Liver (tissue), 9 donors: Measurements from ENCODE around the gene RNF31. TPM values are rescaled to one million over a fixed set of nuclear protein-coding genes. Genes with fewer than 3 reads are reported as not detected.

Source experiments
- DNase-seq: peaks from one replicate; pipeline ENCODE4 v3.0.0-alpha.2; 2017; ENCODE audit warnings: low spot score
- H3K27ac ChIP-seq, 2 donors: one replicate each; pipeline ENCODE4 v1.7.0; 2013; ENCODE audit warnings: inconsistent platforms in 2 of 2, low read length in 2 of 2, control low read depth in 1 of 2, low read depth in 1 of 2, mild to moderate bottlenecking in 1 of 2
- H3K27me3 ChIP-seq, 4 donors: one replicate each; pipeline versions ENCODE4 v1.6.1 to v1.7.0; 2013; ENCODE audit warnings: low read length in 3 of 4, inconsistent platforms in 1 of 4, mild to moderate bottlenecking in 1 of 4, moderate library complexity in 1 of 4; ENCODE audit not compliant: control insufficient read depth in 4 of 4, insufficient read depth in 4 of 4
- H3K36me3 ChIP-seq, 4 donors: one replicate each; pipeline versions ENCODE4 v1.6.1 to v1.7.0; 2013; ENCODE audit warnings: low read length in 3 of 4, mild to moderate bottlenecking in 3 of 4, low read depth in 1 of 4, moderate library complexity in 1 of 4; ENCODE audit not compliant: control insufficient read depth in 4 of 4, insufficient read depth in 3 of 4
- H3K4me1 ChIP-seq, 4 donors: one replicate each; pipeline versions ENCODE4 v1.6.1 to v1.7.0; 2013; ENCODE audit warnings: low read length in 3 of 4, mild to moderate bottlenecking in 3 of 4, moderate library complexity in 1 of 4; ENCODE audit not compliant: control insufficient read depth in 4 of 4, insufficient read depth in 4 of 4
- H3K4me3 ChIP-seq, 3 donors: one replicate each; pipeline versions ENCODE4 v1.6.1 to v1.7.0; 2013; ENCODE audit warnings: low read length in 3 of 3, control low read depth in 1 of 3, low read depth in 1 of 3, mild to moderate bottlenecking in 1 of 3
- H3K9ac ChIP-seq, 2 donors: one replicate each; pipeline ENCODE4 v1.7.0; 2013; ENCODE audit warnings: low read length in 2 of 2, mild to moderate bottlenecking in 2 of 2, moderate library complexity in 2 of 2, control low read depth in 1 of 2, low read depth in 1 of 2
- H3K9me3 ChIP-seq, 4 donors: one replicate each; pipeline versions ENCODE4 v1.6.1 to v1.7.0; 2013; ENCODE audit warnings: low read length in 3 of 4; ENCODE audit not compliant: control insufficient read depth in 4 of 4
- ATF3 ChIP-seq: IDR thresholded peaks from 2 replicates; pipeline ENCODE4 v1.6.1; 2016; ENCODE audit warnings: antibody characterized with exemption
- CTCF ChIP-seq: fragments of 150-350 bp; IDR thresholded peaks from 2 replicates; pipeline ENCODE4 v1.5.1; 2017; ENCODE audit warnings: improper control_type of control experiment, low read depth, low read length; ENCODE audit not compliant: missing input control
- EGR1 ChIP-seq, 2 donors: IDR thresholded peaks; 2 replicates each; pipeline ENCODE4 v1.6.1; 2016 to 2018; ENCODE audit warnings: antibody characterized with exemption in 2 of 2, low read depth in 2 of 2
- FOXA1 ChIP-seq: IDR thresholded peaks from 2 replicates; pipeline ENCODE4 v1.6.1; 2016; ENCODE audit warnings: antibody characterized with exemption
- FOXA2 ChIP-seq: IDR thresholded peaks from 2 replicates; pipeline ENCODE4 v1.6.1; 2016; ENCODE audit warnings: antibody characterized with exemption
- GABPA ChIP-seq, 2 donors: IDR thresholded peaks in 1 of 2; conservative IDR thresholded peaks in 1 of 2; 2 replicates each; pipeline ENCODE4 v1.6.1; 2016; ENCODE audit warnings: antibody characterized with exemption in 2 of 2, mild to moderate bottlenecking in 1 of 2, moderate library complexity in 1 of 2
- HNF4A ChIP-seq, 2 donors: conservative IDR thresholded peaks; 2 replicates each; pipeline ENCODE4 v1.6.1; 2016; ENCODE audit warnings: antibody characterized with exemption in 2 of 2, mild to moderate bottlenecking in 2 of 2
- HNF4G ChIP-seq: IDR thresholded peaks from 2 replicates; pipeline ENCODE4 v1.6.1; 2016; ENCODE audit warnings: antibody characterized with exemption
- JUND ChIP-seq, 2 donors: IDR thresholded peaks; 2 replicates each; pipeline ENCODE4 v1.6.1; 2016; ENCODE audit warnings: antibody characterized with exemption in 2 of 2
- MAX ChIP-seq: IDR thresholded peaks from 2 replicates; pipeline ENCODE4 v1.6.1; 2016; ENCODE audit warnings: antibody characterized with exemption
- NR2F2 ChIP-seq: IDR thresholded peaks from 2 replicates; pipeline ENCODE4 v1.6.1; 2016; ENCODE audit warnings: antibody characterized with exemption
- RAD21 ChIP-seq, 2 donors: IDR thresholded peaks; 2 replicates each; pipeline ENCODE4 v1.6.1; 2016; ENCODE audit warnings: antibody characterized with exemption in 2 of 2, mild to moderate bottlenecking in 2 of 2
- REST ChIP-seq: IDR thresholded peaks from 2 replicates; pipeline ENCODE4 v1.6.1; 2016; ENCODE audit warnings: antibody characterized with exemption, mild to moderate bottlenecking
- RXRA ChIP-seq, 2 donors: IDR thresholded peaks; 2 replicates each; pipeline ENCODE4 v1.6.1; 2017 to 2018; ENCODE audit warnings: antibody characterized with exemption in 2 of 2, mild to moderate bottlenecking in 1 of 2
- SP1 ChIP-seq: IDR thresholded peaks from 2 replicates; pipeline ENCODE4 v1.6.1; 2018; ENCODE audit warnings: antibody characterized with exemption, mild to moderate bottlenecking
- TAF1 ChIP-seq: conservative IDR thresholded peaks from 2 replicates; pipeline ENCODE4 v1.6.1; 2016; ENCODE audit warnings: antibody characterized with exemption, mild to moderate bottlenecking
- YY1 ChIP-seq: IDR thresholded peaks from 2 replicates; pipeline ENCODE4 v1.6.1; 2016; ENCODE audit warnings: antibody characterized with exemption, mild to moderate bottlenecking
- ZBTB33 ChIP-seq: IDR thresholded peaks from 2 replicates; pipeline ENCODE4 v1.6.1; 2016; ENCODE audit warnings: antibody characterized with exemption
- WGBS: extraction: QIAGEN DNeasy Blood & Tissue Kit; methylation state at CpG from one replicate; pipeline ENCODE4 v1.1.7; 2013; 5-methylcytosine and 5-hydroxymethylcytosine counted together
- polyA plus RNA-seq, 2 donors: library from polyadenylated mRNA; stranded (reverse) in 1 of 2; unstranded in 1 of 2; fragments of 200-250 nt in 1 of 2; fragments of >200 nt in 1 of 2; fragmentation: Nextera tagmentation in 1 of 2; extraction: Ambion mirVana in 1 of 2; gene quantifications; one replicate each; pipeline versions ENCODE4 v1.2.1 to v1.2.3, GENCODE V29; 2013 to 2015
- total RNA-seq, 2 donors: library from RNA; depleted of rRNA; stranded (reverse); fragments of >200 nt; gene quantifications; one replicate each; pipeline ENCODE4 v1.2.3, GENCODE V29; 2014
- donor health status: healthy.
- donor health status: healthy.
- donor health status: healthy.
- donor health status: healthy.
- donor health status: healthy.

The RNF31 gene
- total and polyA plus RNA-seq, 4 donors: 16.3 to 36.0 (median 20.9) TPM

GRCh38 chr14:24189059-24189375 lies 41.7 kb downstream of the RNF31 start:
- under 1% methylated on average over 3 of the region's 3 CpGs for WGBS
- Histone ChIP-seq H3K27ac (peak overlapping the region in 1 of 2 donors; percentile 72), H3K9ac (no peak overlapping the region), H3K27me3 (no peaks in the 10 kb centered on the region), H3K36me3 (peaks cover 11 to 44% (median 21%) of the 10 kb centered on the region in 4 donors), H3K4me1 (peaks cover 5 to 19% (median 11%) of the 10 kb centered on the region in 4 donors), H3K9me3 (no peaks in the 10 kb centered on the region), H3K4me3 (no peak overlapping the region)
- TF ChIP-seq REST (no peak), TAF1 (no peak), RXRA (IDR thresholded peaks at IDR 0.05) (no peak), ATF3 (no peak), GABPA (IDR thresholded peaks at IDR 0.05 in 1 of 2, conservative IDR thresholded peaks at IDR 0.05 in 1 of 2) (no peak), SP1 (no peak), HNF4A (conservative IDR thresholded peaks at IDR 0.05) (no peak), MAX (no peak), RAD21 (IDR thresholded peaks at IDR 0.05) (no peak), CTCF (no peak), HNF4G (no peak), ZBTB33 (no peak), YY1 (no peak)
- DNase-seq: no peak

GRCh38 chr14:24189460-24189859 lies 42.2 kb downstream of the RNF31 start:
- DNase-seq: no peak
- Histone ChIP-seq H3K9ac (no peak overlapping the region), H3K4me3 (no peak overlapping the region), H3K9me3 (no peaks in the 10 kb centered on the region), H3K36me3 (peaks cover 8 to 40% (median 18%) of the 10 kb centered on the region in 4 donors), H3K27me3 (no peaks in the 10 kb centered on the region), H3K27ac (no peak overlapping the region), H3K4me1 (peaks cover 5 to 23% (median 15%) of the 10 kb centered on the region in 4 donors)
- no peak for TF ChIP-seq HNF4A (conservative IDR thresholded peaks at IDR 0.05)
- no peak for TF ChIP-seq YY1
- TF ChIP-seq FOXA1: no peak
- no peak for TF ChIP-seq RXRA (IDR thresholded peaks at IDR 0.05)
- TF ChIP-seq SP1: no peak
- TF ChIP-seq GABPA (IDR thresholded peaks at IDR 0.05 in 1 of 2, conservative IDR thresholded peaks at IDR 0.05 in 1 of 2): no peak
- no peak for TF ChIP-seq FOXA2
- no peak for TF ChIP-seq EGR1 (IDR thresholded peaks at IDR 0.05; ENCODE audit: low read depth in 2 of 2)
- no peak for TF ChIP-seq NR2F2
- TF ChIP-seq HNF4G: no peak
- TF ChIP-seq CTCF: no peak
- no peak for TF ChIP-seq ATF3
- TF ChIP-seq JUND (IDR thresholded peaks at IDR 0.05): no peak
- 95% methylated on average over 9 of the region's 9 CpGs for WGBS
